Measurements from ENCODE around the gene MRTFA. TPM values are rescaled to one million over a fixed set of nuclear protein-coding genes. Genes with fewer than 3 reads are reported as not detected.

MRTFA gene
- polyA plus RNA-seq, 4 donors = 11.9 to 20.0 (median 14.1) TPM

- Histone ChIP-seq H3K9me3 (ENCODE audit: control insufficient read depth in 2 of 2, insufficient read depth in 1 of 2, low read depth in 1 of 2, low read length in 1 of 2) (no peaks in the 10 kb centered on the region), H3K4me3 (ENCODE audit: low read depth in 1 of 3, low read length in 3 of 3) (no peak overlapping the region)
- FAIRE-seq = no peak
Measured at GRCh38 chr22:40582063-40582462, 54.5 kb downstream of the MRTFA start.

DNA sequence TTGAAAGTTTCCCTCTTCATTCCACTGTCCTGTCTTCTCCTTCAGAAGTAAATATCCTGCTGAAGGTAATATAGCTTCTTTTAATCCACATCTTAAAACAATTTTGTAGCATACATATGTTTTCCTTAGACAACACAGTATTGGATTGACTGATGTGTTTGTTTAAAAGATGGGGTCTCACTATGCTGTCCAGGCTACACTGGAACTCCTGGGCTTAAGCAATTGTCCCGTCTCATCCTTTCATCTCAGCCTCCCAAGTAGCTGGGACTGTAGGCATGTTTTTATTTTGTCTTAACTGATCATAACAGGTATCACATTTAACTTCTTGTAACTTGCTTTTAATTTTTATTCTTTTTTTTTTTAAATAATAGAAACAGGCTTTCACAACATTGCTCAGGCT lies 55.9 kb downstream of the MRTFA start:
- Histone ChIP-seq H3K9me3 (ENCODE audit: control insufficient read depth in 2 of 2, insufficient read depth in 1 of 2, low read depth in 1 of 2, low read length in 1 of 2) (no peaks in the 10 kb centered on the region), H3K4me1 (ENCODE audit: control insufficient read depth in 3 of 3, insufficient read depth in 2 of 3, low read depth in 1 of 3, low read length in 2 of 3) (no peaks in the 10 kb centered on the region), H3K36me3 (ENCODE audit: control insufficient read depth in 3 of 3, insufficient read depth in 2 of 3, low read depth in 1 of 3, low read length in 3 of 3) (peaks cover 0 to 13% (median 3%) of the 10 kb centered on the region in 3 donors), H3K27ac (ENCODE audit: low read depth in 1 of 3, low read length in 2 of 3) (no peak overlapping the region), H3K27me3 (ENCODE audit: control insufficient read depth in 3 of 3, insufficient read depth in 3 of 3, low read length in 3 of 3) (no peaks in the 10 kb centered on the region), H3K4me3 (ENCODE audit: low read depth in 1 of 3, low read length in 3 of 3) (no peak overlapping the region)
- FAIRE-seq (no peak), DNase-seq (no peak)
- WGBS, 3 donors = 98 to 100% (median 100%) methylated on average over 1 of the region's 1 CpG

More at GRCh38 chr22:40582063-40582462, 54.5 kb downstream of the MRTFA start:
- WGBS, 3 donors = 95 to 98% (median 98%) methylated on average over 2 of the region's 2 CpGs
- no peaks in the 10 kb centered on the region for H3K27me3 ChIP-seq (ENCODE audit: control insufficient read depth in 3 of 3, insufficient read depth in 3 of 3, low read length in 3 of 3)
- DNase-seq = no peak
- no peak overlapping the region for H3K27ac ChIP-seq (ENCODE audit: low read depth in 1 of 3, low read length in 2 of 3)
- H3K36me3 ChIP-seq (ENCODE audit: control insufficient read depth in 3 of 3, insufficient read depth in 2 of 3, low read depth in 1 of 3, low read length in 3 of 3) = peaks cover 0 to 13% (median 3%) of the 10 kb centered on the region in 3 donors
- peaks cover 0 to 3% (median 0%) of the 10 kb centered on the region in 3 donors for H3K4me1 ChIP-seq (ENCODE audit: control insufficient read depth in 3 of 3, insufficient read depth in 2 of 3, low read depth in 1 of 3, low read length in 2 of 3)

- 82 to 95% (median 85%) methylated on average over 4 of the region's 4 CpGs for WGBS, 3 donors
Measured at GRCh38 chr22:40578171-40578570, 58.3 kb downstream of the MRTFA start.

DNA sequence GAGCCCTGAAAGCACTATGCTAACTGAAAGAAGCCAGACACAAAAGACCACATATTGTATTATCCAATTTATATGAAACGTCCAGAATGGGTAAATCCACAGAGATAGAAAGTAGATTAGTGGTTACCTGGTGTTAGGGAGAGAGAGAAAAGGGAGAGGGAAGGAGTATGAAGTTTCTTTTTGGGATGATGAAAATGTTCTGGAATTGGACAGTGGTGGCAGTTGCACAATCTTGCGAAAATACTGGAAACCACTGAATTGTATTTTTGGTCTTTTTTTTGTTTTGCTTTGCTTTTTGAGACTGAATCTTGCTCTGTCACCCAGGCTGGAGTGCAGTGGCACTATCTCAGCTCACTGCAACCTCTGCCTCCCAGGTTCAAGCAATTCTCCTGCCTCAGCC lies 63.5 kb downstream of the MRTFA start:
- Histone ChIP-seq H3K4me3 (ENCODE audit: low read depth in 1 of 3, low read length in 3 of 3) (no peak overlapping the region), H3K9me3 (ENCODE audit: control insufficient read depth in 2 of 2, insufficient read depth in 1 of 2, low read depth in 1 of 2, low read length in 1 of 2) (peaks cover 0 to 18% of the 10 kb centered on the region in 2 donors), H3K27me3 (ENCODE audit: control insufficient read depth in 3 of 3, insufficient read depth in 3 of 3, low read length in 3 of 3) (no peaks in the 10 kb centered on the region), H3K36me3 (ENCODE audit: control insufficient read depth in 3 of 3, insufficient read depth in 2 of 3, low read depth in 1 of 3, low read length in 3 of 3) (peaks cover 0 to 4% (median 0%) of the 10 kb centered on the region in 3 donors), H3K4me1 (ENCODE audit: control insufficient read depth in 3 of 3, insufficient read depth in 2 of 3, low read depth in 1 of 3, low read length in 2 of 3) (no peaks in the 10 kb centered on the region), H3K27ac (ENCODE audit: low read depth in 1 of 3, low read length in 2 of 3) (no peak overlapping the region)
- no peak for DNase-seq
- no peak for FAIRE-seq
- WGBS, 3 donors = 80 to 87% (median 85%) methylated on average over 2 of the region's 2 CpGs

More at GRCh38 chr22:40578171-40578570, 58.3 kb downstream of the MRTFA start:
- H3K27me3 ChIP-seq (ENCODE audit: control insufficient read depth in 3 of 3, insufficient read depth in 3 of 3, low read length in 3 of 3) = no peaks in the 10 kb centered on the region
- H3K27ac ChIP-seq (ENCODE audit: low read depth in 1 of 3, low read length in 2 of 3) = no peak overlapping the region
- no peaks in the 10 kb centered on the region for H3K9me3 ChIP-seq (ENCODE audit: control insufficient read depth in 2 of 2, insufficient read depth in 1 of 2, low read depth in 1 of 2, low read length in 1 of 2)
- no peak for DNase-seq
- no peak overlapping the region for H3K4me3 ChIP-seq (ENCODE audit: low read depth in 1 of 3, low read length in 3 of 3)
- no peaks in the 10 kb centered on the region for H3K4me1 ChIP-seq (ENCODE audit: control insufficient read depth in 3 of 3, insufficient read depth in 2 of 3, low read depth in 1 of 3, low read length in 2 of 3)
- H3K36me3 ChIP-seq (ENCODE audit: control insufficient read depth in 3 of 3, insufficient read depth in 2 of 3, low read depth in 1 of 3, low read length in 3 of 3) = peaks cover 0 to 4% (median 0%) of the 10 kb centered on the region in 3 donors
- no peak for FAIRE-seq

GRCh38 chr22:40571887-40572286 lies 64.6 kb downstream of the MRTFA start:
- H3K4me1 ChIP-seq (ENCODE audit: control insufficient read depth in 3 of 3, insufficient read depth in 2 of 3, low read depth in 1 of 3, low read length in 2 of 3) = no peaks in the 10 kb centered on the region
- peaks cover 0 to 4% (median 0%) of the 10 kb centered on the region in 3 donors for H3K36me3 ChIP-seq (ENCODE audit: control insufficient read depth in 3 of 3, insufficient read depth in 2 of 3, low read depth in 1 of 3, low read length in 3 of 3)
- DNase-seq (no peak), FAIRE-seq (no peak)
- no peaks in the 10 kb centered on the region for H3K27me3 ChIP-seq (ENCODE audit: control insufficient read depth in 3 of 3, insufficient read depth in 3 of 3, low read length in 3 of 3)
- H3K27ac ChIP-seq (ENCODE audit: low read depth in 1 of 3, low read length in 2 of 3) = no peak overlapping the region
- H3K4me3 ChIP-seq (ENCODE audit: low read depth in 1 of 3, low read length in 3 of 3) = no peak overlapping the region
- H3K9me3 ChIP-seq (ENCODE audit: control insufficient read depth in 2 of 2, insufficient read depth in 1 of 2, low read depth in 1 of 2, low read length in 1 of 2) = peaks cover 0 to 18% of the 10 kb centered on the region in 2 donors
- whole genome bisulfite sequencing, 3 donors = 91 to 99% (median 96%) methylated on average over 3 of the region's 3 CpGs

- no peak for FAIRE-seq
- 76 to 89% (median 86%) methylated on average over 1 of the region's 1 CpG for WGBS, 3 donors
- peaks cover 0 to 16% of the 10 kb centered on the region in 2 donors for H3K9me3 ChIP-seq (ENCODE audit: control insufficient read depth in 2 of 2, insufficient read depth in 1 of 2, low read depth in 1 of 2, low read length in 1 of 2)
Measured at GRCh38 chr22:40567626-40568328, 68.7 kb downstream of the MRTFA start.

DNA sequence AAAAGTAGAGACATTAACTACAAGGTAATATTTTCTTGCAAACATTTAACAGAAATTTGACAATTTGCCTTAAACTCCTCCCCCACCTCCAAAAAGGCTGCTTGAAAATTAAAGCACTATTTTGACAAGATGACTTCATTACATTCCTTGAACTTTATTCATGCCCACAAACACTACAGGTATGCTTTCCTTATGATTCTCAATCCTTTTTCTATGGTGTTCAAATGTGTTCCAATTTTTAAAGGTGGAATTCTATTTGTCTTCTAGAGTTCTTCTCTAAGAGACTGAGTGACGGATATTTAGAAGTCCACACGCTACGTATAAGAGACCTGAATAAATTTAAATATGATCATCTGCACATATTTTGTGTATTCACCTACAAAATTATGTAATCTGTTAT lies 69.4 kb downstream of the MRTFA start:
- no peak for FAIRE-seq
- Histone ChIP-seq H3K36me3 (ENCODE audit: control insufficient read depth in 3 of 3, insufficient read depth in 2 of 3, low read depth in 1 of 3, low read length in 3 of 3) (peaks cover 0 to 4% (median 0%) of the 10 kb centered on the region in 3 donors), H3K4me3 (ENCODE audit: low read depth in 1 of 3, low read length in 3 of 3) (no peak overlapping the region), H3K4me1 (ENCODE audit: control insufficient read depth in 3 of 3, insufficient read depth in 2 of 3, low read depth in 1 of 3, low read length in 2 of 3) (no peaks in the 10 kb centered on the region), H3K9me3 (ENCODE audit: control insufficient read depth in 2 of 2, insufficient read depth in 1 of 2, low read depth in 1 of 2, low read length in 1 of 2) (peaks cover 0 to 13% of the 10 kb centered on the region in 2 donors), H3K27ac (ENCODE audit: low read depth in 1 of 3, low read length in 2 of 3) (no peak overlapping the region), H3K27me3 (ENCODE audit: control insufficient read depth in 3 of 3, insufficient read depth in 3 of 3, low read length in 3 of 3) (no peaks in the 10 kb centered on the region)
- WGBS, 3 donors = 96 to 98% (median 97%) methylated on average over 3 of the region's 3 CpGs
- no peak for DNase-seq

More at GRCh38 chr22:40567626-40568328, 68.7 kb downstream of the MRTFA start:
- Histone ChIP-seq H3K27ac (ENCODE audit: low read depth in 1 of 3, low read length in 2 of 3) (no peak overlapping the region), H3K27me3 (ENCODE audit: control insufficient read depth in 3 of 3, insufficient read depth in 3 of 3, low read length in 3 of 3) (no peaks in the 10 kb centered on the region), H3K4me3 (ENCODE audit: low read depth in 1 of 3, low read length in 3 of 3) (no peak overlapping the region), H3K36me3 (ENCODE audit: control insufficient read depth in 3 of 3, insufficient read depth in 2 of 3, low read depth in 1 of 3, low read length in 3 of 3) (peaks cover 0 to 4% (median 0%) of the 10 kb centered on the region in 3 donors), H3K4me1 (ENCODE audit: control insufficient read depth in 3 of 3, insufficient read depth in 2 of 3, low read depth in 1 of 3, low read length in 2 of 3) (no peaks in the 10 kb centered on the region)
- no peak for DNase-seq

DNA sequence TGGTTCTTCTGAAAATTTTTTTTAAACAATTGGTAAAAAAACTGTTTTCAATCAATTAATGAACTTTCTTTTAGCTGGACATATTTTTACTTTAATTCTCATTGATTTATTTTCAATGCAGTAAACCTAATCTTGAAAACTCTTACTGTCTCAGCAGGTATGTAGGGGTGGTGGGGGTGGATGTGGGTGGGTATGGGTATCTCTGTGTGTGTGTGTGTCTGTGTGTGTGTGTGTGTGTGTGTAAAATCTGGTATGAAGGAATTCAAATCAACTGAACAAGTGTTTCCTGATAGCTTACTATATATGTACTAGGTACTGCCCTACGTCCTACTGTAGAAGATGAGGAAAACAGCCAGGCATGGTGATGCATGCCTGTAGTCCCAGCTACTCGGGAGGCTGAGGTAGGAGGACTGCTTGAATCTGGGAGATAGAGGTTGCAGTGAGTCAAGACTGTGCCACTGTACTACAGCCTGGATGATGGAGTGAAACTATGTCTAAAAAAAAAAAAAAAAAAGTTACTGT lies 75.5 kb downstream of the MRTFA start:
- Histone ChIP-seq H3K9me3 (ENCODE audit: control insufficient read depth in 2 of 2, insufficient read depth in 1 of 2, low read depth in 1 of 2, low read length in 1 of 2) (no peaks in the 10 kb centered on the region), H3K4me1 (ENCODE audit: control insufficient read depth in 3 of 3, insufficient read depth in 2 of 3, low read depth in 1 of 3, low read length in 2 of 3) (no peaks in the 10 kb centered on the region), H3K27me3 (ENCODE audit: control insufficient read depth in 3 of 3, insufficient read depth in 3 of 3, low read length in 3 of 3) (no peaks in the 10 kb centered on the region), H3K4me3 (ENCODE audit: low read depth in 1 of 3, low read length in 3 of 3) (no peak overlapping the region), H3K36me3 (ENCODE audit: control insufficient read depth in 3 of 3, insufficient read depth in 2 of 3, low read depth in 1 of 3, low read length in 3 of 3) (no peaks in the 10 kb centered on the region), H3K27ac (ENCODE audit: low read depth in 1 of 3, low read length in 2 of 3) (no peak overlapping the region)
- DNase-seq (no peak), FAIRE-seq (no peak)
- WGBS, 3 donors = 93 to 97% (median 93%) methylated on average over 2 of the region's 2 CpGs

Measured in small intestine (tissue), 7 donors.